Measurements from ENCODE around the gene NPEPL1.

The NPEPL1 gene

DNA sequence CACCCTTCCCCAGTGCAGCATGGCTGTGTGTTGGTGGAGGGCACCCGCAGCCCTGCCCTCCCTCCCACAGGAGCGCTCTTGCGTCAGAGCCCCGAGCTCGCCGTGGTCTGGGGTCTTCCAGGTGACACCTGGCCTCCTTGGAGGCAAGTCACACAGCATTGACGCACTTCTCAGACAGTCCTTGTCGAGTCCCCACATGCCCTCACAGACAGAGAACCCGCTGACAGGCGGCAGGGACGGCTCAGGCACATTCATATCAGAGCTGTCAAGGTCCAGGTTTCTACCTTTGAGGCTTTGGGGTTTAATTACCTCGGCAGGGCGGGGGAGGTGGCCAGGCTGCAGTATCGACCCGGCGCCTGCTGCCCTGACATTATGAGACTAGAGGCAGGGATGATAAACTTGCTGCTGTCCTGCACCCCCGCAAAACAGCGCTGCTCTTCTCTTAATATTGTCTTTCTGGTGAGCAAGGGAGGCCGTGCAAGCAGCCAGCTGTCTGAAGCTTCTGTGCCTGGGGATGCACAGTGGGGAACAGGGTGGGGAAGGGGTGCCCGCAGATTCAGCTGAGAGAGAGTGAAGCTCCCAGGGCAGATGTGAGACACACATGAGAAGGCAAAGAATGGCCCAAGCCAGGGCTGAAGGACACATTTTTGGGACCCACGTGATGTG lies 4.7 kb downstream of the NPEPL1 start:
- Mint-ChIP-seq H3K27ac (no peak overlapping the region), H3K9me3 (no peaks in the 10 kb centered on the region), H3K4me1 (peaks cover 12% of the 10 kb centered on the region), H3K27me3 (no peaks in the 10 kb centered on the region), H3K36me3 (peaks cover 11% of the 10 kb centered on the region), H3K4me3 (no peak overlapping the region)
- peak; percentile 14 for DNase-seq
- CTCF ChIA-PET: interaction anchor here (1.0 kb wide), 1 partner anchor 46 kb away, joined by 3 read pairs; the partner anchor contains the start of gene STX16

DNA sequence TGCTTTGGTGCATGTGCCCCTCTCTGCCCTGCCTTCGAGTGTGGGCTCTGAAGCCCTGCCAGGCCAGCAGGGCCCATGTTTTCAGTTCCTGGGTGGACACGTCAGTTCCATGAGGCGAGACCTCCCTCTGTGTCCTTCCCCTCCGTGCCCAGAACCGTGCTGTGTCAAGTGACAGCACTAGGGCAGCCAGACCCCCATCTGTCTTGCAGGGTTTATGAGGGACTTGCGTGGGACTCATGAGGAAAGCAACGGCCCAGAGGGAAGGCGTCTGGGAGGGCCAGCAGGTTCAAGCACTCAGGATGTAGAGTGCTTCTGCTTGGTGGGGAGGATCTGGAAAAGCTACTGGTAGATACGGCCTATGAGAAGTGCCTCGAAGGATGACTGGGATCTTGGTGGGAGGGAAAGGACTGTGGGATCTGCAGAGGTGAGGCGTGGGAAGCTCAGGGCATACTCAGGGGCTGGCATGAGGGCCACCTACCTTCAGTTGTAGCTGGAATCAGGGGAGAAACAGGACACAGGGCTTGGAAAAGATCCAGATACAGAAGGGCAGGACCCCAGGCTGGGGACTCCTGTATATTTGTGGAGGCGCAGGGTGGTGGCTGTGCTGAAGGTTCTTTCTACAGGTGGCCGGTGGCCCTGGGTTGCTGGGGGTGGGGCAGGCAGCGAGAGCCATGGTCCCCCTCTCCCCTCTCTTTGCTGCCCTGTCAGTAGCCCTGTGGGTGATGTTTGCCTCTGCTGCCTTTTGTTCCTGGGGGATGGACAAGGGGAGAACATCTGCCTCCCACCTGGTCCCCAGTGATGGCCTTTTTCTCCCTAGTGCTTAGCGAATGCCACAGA lies 5.5 kb downstream of the NPEPL1 start:
- Mint-ChIP-seq H3K27me3 (no peaks in the 10 kb centered on the region), H3K27ac (no peak overlapping the region), H3K9me3 (no peaks in the 10 kb centered on the region), H3K36me3 (peaks cover 17% of the 10 kb centered on the region), H3K4me3 (no peak overlapping the region), H3K4me1 (peaks cover 12% of the 10 kb centered on the region)
- DNase-seq: peak; percentile 17
- CTCF ChIA-PET: interaction anchor here (1.0 kb wide), 1 partner anchor 47 kb away, joined by 3 read pairs; the partner anchor contains the start of gene STX16

DNA sequence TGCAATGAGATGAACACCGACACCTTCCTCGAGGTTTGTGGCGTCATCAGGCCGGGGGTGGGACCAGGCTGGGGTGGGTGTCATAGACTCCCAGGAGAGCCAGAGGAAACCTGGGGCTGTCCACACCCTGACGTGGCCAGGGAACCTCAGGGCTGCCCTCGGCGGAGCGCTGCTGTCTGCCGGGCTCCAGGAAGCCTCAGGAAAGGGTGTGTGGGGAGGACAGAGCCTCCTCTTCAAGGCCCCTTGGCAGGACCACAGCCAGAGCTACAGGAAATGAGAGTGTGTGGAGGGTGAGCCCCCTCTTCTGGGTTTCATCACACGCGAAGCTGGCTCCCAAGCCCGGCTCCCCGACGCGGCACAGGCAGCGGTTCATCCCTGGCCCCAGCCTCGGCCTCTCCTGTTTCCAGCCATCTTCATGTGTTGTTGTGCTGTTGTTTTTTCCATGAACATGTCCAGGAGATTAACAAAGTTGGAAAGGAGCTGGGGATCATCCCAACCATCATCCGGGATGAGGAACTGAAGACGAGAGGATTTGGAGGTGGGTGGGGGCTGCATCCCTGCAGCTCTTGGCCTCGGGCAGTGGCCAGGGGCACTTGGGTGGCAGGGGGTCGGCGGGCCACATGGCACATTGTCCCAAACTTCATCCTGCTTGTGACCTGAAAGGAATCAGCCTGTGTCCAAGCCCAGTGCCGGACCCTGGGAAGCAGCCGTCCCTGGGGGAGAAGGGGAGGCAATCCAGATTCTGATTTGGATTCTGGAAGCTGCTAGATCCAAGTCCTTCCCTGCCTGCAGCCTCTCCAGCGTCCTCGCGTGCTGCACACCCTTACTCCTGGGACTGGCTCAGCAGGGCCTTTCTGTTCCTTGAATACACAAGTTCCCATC lies 6.4 kb downstream of the NPEPL1 start:
- no peaks in the 10 kb centered on the region for H3K27me3 Mint-ChIP-seq
- CTCF ChIA-PET: interaction anchor here (1.0 kb wide), 1 partner anchor 48 kb away, joined by 3 read pairs; the partner anchor contains the start of gene STX16
- H3K36me3 Mint-ChIP-seq: peaks cover 24% of the 10 kb centered on the region
- no peaks in the 10 kb centered on the region for H3K9me3 Mint-ChIP-seq
- H3K27ac Mint-ChIP-seq: no peak overlapping the region
- no peak overlapping the region for H3K4me3 Mint-ChIP-seq
- peak; percentile 11 for DNase-seq
- H3K4me1 Mint-ChIP-seq: peaks cover 5% of the 10 kb centered on the region

DNA sequence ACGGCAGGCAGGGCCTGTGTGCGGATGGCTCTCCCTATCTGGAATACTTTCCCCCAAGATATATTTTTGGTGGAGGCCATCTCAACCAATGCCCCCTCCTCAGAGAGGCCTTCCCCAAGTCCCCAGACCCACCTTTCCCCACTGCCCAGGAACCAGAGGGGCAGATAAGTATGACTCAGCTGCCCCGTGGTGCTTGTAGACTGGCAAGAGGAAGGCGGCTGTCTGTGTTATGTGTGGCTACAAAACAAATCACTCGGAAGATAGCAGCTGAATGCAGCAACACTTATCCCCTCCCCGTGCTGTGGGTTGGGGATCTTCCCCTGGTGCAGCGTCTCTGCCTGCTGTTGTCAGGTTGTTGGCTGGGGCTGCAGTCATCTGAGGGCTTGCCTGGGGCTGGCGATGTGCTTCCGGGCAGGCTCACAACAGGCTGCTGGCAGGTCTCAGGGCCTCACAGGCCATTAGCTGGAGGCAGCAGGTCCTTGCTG lies 7.1 kb downstream of the NPEPL1 start:
- H3K27ac Mint-ChIP-seq: peak overlapping the region; percentile 26
- peak; percentile 15 for DNase-seq
- CTCF ChIA-PET: no interaction called here
- H3K4me3 Mint-ChIP-seq: no peak overlapping the region
- no peaks in the 10 kb centered on the region for H3K27me3 Mint-ChIP-seq
- peaks cover 26% of the 10 kb centered on the region for H3K36me3 Mint-ChIP-seq
- no peaks in the 10 kb centered on the region for H3K4me1 Mint-ChIP-seq
- H3K9me3 Mint-ChIP-seq: no peaks in the 10 kb centered on the region

DNA sequence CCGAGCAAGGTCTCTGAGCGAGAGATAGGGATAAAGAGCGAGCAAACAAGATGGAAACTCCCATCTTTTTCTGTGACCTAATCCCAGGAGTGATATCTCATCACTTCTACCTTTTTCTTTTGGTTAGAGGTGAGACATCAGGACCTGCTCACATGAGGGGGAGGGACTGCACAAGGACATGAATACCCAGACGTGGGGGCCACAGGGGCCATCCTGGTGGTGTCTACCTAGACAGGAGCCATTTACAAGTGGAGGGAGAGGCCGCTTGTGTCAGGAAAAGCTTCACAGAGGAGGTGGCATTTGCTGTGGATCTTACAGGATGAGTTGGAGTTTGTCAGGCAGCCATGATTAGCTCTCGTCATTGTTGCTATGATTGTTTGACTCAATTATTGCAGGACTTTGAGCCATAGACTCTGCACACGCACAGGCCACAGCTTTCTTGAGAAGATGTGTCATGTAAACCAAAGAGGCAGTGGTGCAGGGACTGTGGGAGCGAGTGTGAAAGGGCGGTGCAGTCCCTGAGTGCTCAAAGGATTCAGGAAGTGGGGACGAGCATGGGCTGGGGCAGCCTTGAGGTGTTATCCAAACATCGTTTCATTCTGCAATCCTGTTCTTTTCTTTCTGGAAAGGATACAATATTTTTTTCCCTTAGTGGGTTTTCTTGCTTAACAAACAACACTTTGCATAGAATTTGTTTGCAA lies 7.7 kb downstream of the NPEPL1 start:
- H3K4me3 Mint-ChIP-seq: no peak overlapping the region
- no peaks in the 10 kb centered on the region for H3K27me3 Mint-ChIP-seq
- H3K4me1 Mint-ChIP-seq: no peaks in the 10 kb centered on the region
- peak; percentile 13 for DNase-seq
- CTCF ChIA-PET: no interaction called here
- H3K36me3 Mint-ChIP-seq: peaks cover 26% of the 10 kb centered on the region
- H3K27ac Mint-ChIP-seq: peak overlapping the region; percentile 26
- no peaks in the 10 kb centered on the region for H3K9me3 Mint-ChIP-seq

DNA sequence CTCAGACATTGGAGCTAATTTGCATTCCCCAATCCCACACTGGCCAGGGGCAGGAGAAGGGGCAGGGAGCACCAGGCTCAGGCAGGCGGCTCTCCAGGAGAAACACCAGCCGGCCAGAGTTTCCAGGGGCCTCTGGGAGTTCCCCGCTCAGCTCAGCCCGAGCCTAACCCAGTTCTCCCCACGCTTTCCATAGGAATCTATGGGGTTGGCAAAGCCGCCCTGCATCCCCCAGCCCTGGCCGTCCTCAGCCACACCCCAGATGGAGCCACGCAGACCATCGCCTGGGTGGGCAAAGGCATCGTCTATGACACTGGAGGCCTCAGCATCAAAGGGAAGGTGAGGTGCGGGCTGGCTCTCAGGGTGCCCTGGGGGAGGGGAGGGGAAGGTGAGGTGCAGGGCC lies 8.2 kb downstream of the NPEPL1 start:
- DNase-seq: no peak
- Mint-ChIP-seq H3K4me1 (no peaks in the 10 kb centered on the region), H3K4me3 (no peak overlapping the region), H3K9me3 (no peaks in the 10 kb centered on the region), H3K27me3 (no peaks in the 10 kb centered on the region), H3K36me3 (peaks cover 29% of the 10 kb centered on the region), H3K27ac (no peak overlapping the region)
- CTCF ChIA-PET: no interaction called here

DNA sequence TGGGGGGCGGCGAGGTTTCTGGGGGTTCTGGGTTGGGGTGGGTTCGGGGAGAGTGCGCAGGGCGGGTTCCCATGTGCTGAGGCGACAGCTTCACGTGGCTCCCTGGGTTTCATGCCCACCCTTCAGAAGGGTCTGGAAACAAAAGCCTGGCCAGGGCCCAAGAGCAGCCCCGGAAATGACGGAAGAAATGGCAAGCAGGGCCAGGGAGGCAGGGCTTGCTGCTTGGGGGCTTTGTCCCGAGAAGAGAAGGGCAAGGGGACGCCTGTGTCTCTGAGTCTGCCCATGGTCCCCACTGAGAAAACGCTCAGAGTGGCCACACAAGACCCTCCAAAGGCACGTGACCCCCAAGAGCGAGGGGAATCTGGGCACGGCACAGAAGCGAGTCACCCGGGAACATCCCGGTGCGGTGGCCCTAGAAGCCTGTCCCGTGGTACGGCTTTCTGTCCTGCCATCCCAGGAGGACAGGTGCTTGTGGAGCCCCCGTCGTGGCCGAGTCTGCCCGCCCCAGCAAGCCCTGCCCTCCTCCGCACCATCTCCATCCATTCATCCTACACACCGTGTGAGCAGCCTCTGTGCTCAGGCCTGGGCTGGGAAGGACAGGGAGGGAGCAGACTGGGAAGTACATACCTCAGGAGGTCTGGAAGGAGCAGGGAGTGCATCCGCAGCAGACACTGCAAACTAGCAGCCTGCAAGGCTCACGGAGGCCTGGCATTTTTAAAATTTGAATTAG lies 9.0 kb downstream of the NPEPL1 start:
- Mint-ChIP-seq H3K4me3 (no peak overlapping the region), H3K27me3 (no peaks in the 10 kb centered on the region), H3K27ac (peak overlapping the region; percentile 28), H3K4me1 (no peaks in the 10 kb centered on the region), H3K36me3 (peaks cover 29% of the 10 kb centered on the region), H3K9me3 (no peaks in the 10 kb centered on the region)
- CTCF ChIA-PET: no interaction called here
- DNase-seq: no peak

DNA sequence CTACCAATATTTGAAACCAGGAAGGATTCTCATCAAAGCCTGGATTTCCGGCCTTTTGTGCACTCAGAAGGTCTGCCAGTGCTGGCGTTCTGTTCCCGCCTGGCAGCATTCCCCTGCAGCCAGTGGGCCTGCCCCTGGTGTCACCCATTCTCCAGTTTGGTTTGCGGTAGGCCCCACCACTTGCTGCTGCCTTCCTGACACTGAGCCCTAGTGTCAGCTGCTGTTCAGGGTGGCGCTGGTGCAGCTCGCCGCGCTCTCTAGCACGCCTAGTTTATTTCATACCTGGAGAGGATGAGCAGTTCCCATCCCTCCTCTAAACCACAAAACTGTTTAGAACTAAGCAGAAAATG lies 9.5 kb downstream of the NPEPL1 start:
- CTCF ChIA-PET: no interaction called here
- H3K4me1 Mint-ChIP-seq: no peaks in the 10 kb centered on the region
- peaks cover 29% of the 10 kb centered on the region for H3K36me3 Mint-ChIP-seq
- no peak overlapping the region for H3K4me3 Mint-ChIP-seq
- no peaks in the 10 kb centered on the region for H3K9me3 Mint-ChIP-seq
- H3K27ac Mint-ChIP-seq: no peak overlapping the region
- H3K27me3 Mint-ChIP-seq: no peaks in the 10 kb centered on the region
- no peak for DNase-seq

DNA sequence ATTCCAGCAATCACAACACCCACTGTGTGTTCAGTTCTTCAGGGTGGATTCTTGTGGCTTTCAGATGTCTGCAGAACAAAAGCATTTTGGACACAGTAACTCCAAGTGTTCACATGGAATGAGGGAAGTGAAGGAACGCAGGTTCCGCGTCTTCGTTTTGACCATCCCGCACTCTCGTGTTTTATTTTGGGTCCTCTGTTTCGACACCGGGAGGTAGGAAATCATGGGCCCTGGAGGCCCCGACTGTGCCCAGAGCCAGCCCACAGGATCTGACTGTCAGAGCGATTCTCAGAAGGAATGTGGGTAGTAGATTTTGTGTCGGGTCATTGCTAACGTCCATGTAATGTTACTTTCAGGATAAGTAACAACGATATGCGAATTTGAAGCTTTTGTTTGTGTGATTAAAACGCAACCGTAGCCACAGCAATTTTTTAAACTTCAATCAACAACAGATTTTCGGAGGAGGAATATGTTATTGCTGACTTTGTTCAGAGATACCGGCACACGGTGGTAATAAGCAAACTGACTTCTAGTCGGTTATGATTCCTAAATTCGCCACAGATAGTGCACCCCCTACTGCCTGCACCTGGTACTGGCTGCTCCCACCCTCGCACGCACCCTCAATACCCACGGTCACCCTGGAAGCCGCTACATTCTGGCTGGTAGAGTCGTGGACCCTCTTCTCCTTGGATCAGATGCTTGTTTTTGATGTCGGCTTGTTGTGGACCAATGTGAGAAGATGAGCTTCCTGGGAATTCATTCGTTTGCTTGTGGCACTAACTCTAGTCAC lies 10.5 kb downstream of the NPEPL1 start:
- Mint-ChIP-seq H3K27ac (no peak overlapping the region), H3K9me3 (no peaks in the 10 kb centered on the region), H3K36me3 (peaks cover 27% of the 10 kb centered on the region), H3K27me3 (no peaks in the 10 kb centered on the region), H3K4me1 (no peaks in the 10 kb centered on the region), H3K4me3 (no peak overlapping the region)
- CTCF ChIA-PET: interaction anchor here (1.2 to 1.8 kb wide), 4 partner anchors 9 to 55 kb away, joined by 3 to 8 read pairs (median 4); partner anchors contain the start of gene STX16
- DNase-seq: peak; percentile 39

DNA sequence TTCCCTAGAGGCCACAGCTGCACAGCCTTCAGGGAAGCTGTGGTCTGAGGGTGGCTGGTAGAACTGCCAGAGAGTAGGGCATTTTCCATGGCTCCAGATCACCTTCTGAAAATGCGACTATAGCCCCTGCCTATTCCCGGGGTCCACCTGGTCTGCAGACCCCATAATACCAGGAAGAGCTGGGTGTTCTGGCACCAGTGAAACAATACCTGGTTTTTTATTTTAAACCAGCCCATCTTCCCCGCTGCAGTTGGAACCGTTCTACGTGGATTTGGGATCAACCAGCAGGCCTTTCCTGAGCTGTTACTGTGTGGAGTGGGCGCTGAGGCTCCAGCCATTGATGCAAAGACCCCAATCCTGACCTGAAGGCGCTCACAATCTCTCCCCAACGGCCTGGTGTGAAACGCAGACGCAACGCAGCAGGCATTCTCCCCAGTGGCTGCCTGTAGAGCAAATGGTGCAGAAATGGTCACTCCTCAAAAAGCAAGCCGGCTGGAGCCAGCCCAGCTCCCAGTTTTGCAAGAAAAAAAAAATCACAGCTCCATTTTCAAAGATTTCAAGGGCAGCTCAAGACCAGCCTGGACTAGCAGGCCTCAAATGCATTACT lies 11.3 kb downstream of the NPEPL1 start:
- Mint-ChIP-seq H3K27ac (no peak overlapping the region), H3K9me3 (no peaks in the 10 kb centered on the region), H3K4me1 (no peaks in the 10 kb centered on the region), H3K4me3 (no peak overlapping the region), H3K27me3 (no peaks in the 10 kb centered on the region), H3K36me3 (peaks cover 24% of the 10 kb centered on the region)
- DNase-seq: peak; percentile 5
- CTCF ChIA-PET: interaction anchor here (0.6 to 1.8 kb wide), 5 partner anchors 9 to 56 kb away, joined by 3 to 8 read pairs (median 3); partner anchors contain the start of gene STX16

DNA sequence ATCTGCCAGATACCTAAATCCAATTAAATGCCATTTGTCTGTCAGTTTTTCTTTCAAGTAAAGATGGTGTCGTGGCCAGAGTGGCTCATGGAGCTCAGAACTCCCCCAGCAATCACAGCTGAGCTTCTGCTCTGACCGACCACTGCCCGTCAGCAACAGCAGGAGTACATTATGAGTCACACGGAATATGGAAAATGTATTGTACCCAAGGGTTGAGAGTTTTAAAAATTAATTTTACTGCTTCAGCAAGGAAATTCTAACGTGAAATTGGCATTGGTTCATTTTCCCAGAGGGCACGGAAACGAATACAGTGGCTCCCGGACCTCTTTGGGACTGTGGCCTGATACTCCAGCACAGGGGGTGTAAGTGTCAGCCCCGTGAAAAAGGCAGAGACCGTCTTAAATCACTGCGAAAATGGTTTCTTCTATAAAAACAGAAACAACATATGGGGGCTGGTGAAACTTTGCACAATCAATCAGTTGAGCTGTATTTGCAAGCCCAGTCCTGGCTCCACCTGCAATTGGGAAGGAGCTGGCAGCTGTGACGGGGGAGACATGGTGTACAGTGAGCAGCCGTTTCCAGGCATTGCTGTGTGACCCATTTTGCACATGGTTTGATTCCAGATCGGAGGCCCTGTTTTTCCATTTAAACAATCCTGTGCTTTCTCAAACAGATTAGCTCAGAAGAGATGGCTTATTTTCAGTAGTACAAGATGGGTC lies 12.8 kb downstream of the NPEPL1 start:
- CTCF ChIA-PET: interaction anchor here (1.2 kb wide), 1 partner anchor 54 kb away, joined by 4 read pairs; the partner anchor contains the start of gene STX16
- DNase-seq: peak; percentile 3
- H3K9me3 Mint-ChIP-seq: no peaks in the 10 kb centered on the region
- no peaks in the 10 kb centered on the region for H3K27me3 Mint-ChIP-seq
- H3K4me3 Mint-ChIP-seq: no peak overlapping the region
- H3K27ac Mint-ChIP-seq: no peak overlapping the region
- peaks cover 21% of the 10 kb centered on the region for H3K36me3 Mint-ChIP-seq
- H3K4me1 Mint-ChIP-seq: no peaks in the 10 kb centered on the region
